MM.1S (cell line): Measurements from ENCODE around the gene RNASE8.

ENCODE experiments used
- DNase-seq: peaks from one replicate; pipeline ENCODE4 v3.0.0-alpha.2; 2015
- H2AFZ ChIP-seq: fragments of 300-600 bp; sonication (generic); 2 replicates; pipeline ENCODE4 v1.6.0; 2016; ENCODE audit warnings: antibody characterized with exemption, low read length
- H3F3A ChIP-seq: fragments of 300-600 bp; sonication (generic); 2 replicates; pipeline ENCODE4 v1.6.1; 2016; ENCODE audit warnings: mild to moderate bottlenecking, antibody characterized with exemption, low read length, moderate library complexity, mixed read lengths; ENCODE audit not compliant: insufficient read depth
- H3K27ac ChIP-seq: fragments of 300-600 bp; sonication (generic); 2 replicates; pipeline ENCODE4 v1.5.1; 2016; ENCODE audit warnings: mild to moderate bottlenecking, low read length
- H3K27me3 ChIP-seq: fragments of 300-600 bp; sonication (generic); replicated peaks from 2 replicates; pipeline ENCODE4 v1.6.0; 2016; ENCODE audit warnings: low read length; ENCODE audit not compliant: insufficient read depth
- H3K36me3 ChIP-seq: fragments of 300-600 bp; sonication (generic); replicated peaks from 2 replicates; pipeline ENCODE4 v1.6.1; 2016; ENCODE audit warnings: mild to moderate bottlenecking, low read length, mixed read lengths; ENCODE audit not compliant: insufficient read depth
- H3K4me1 ChIP-seq: fragments of 300-600 bp; sonication (generic); 2 replicates; pipeline ENCODE4 v1.6.1; 2016; ENCODE audit warnings: low read length, mixed read lengths
- H3K4me2 ChIP-seq: fragments of 300-600 bp; sonication (generic); 2 replicates; pipeline ENCODE4 v1.6.0; 2016; ENCODE audit warnings: low read depth, low read length
- H3K4me3 ChIP-seq: fragments of 300-600 bp; sonication (generic); 2 replicates; pipeline ENCODE4 v1.5.1; 2016; ENCODE audit warnings: low read length, mixed read lengths
- H3K79me2 ChIP-seq: fragments of 300-600 bp; sonication (generic); 2 replicates; pipeline ENCODE4 v1.6.1; 2016; ENCODE audit warnings: mixed run types, low read length, mixed read lengths
- H3K9ac ChIP-seq: fragments of 300-600 bp; sonication (generic); 2 replicates; pipeline ENCODE4 v1.6.1; 2016; ENCODE audit warnings: low read length, mixed read lengths
- H3K9me2 ChIP-seq: fragments of 300-600 bp; sonication (generic); replicated peaks from 2 replicates; pipeline ENCODE4 v1.6.1; 2016; ENCODE audit warnings: mild to moderate bottlenecking, low read length, mixed read lengths; ENCODE audit not compliant: insufficient read depth
- H3K9me3 ChIP-seq: fragments of 300-600 bp; sonication (generic); replicated peaks from 2 replicates; pipeline ENCODE4 v1.6.1; 2016; ENCODE audit warnings: mild to moderate bottlenecking, low read length, mixed read lengths; ENCODE audit not compliant: insufficient read depth
- H4K20me1 ChIP-seq: fragments of 300-600 bp; sonication (generic); 2 replicates; pipeline ENCODE4 v1.6.1; 2016; ENCODE audit warnings: mild to moderate bottlenecking, low read length, moderate library complexity, mixed read lengths; ENCODE audit not compliant: insufficient read depth
- CTCF ChIP-seq: fragments of 300-600 bp; sonication (generic); IDR thresholded peaks from 2 replicates; pipeline ENCODE4 v1.5.1; 2016; ENCODE audit warnings: antibody characterized with exemption, low read length, mixed read lengths
- EZH2 ChIP-seq: fragments of 300-600 bp; sonication (generic); optimal IDR thresholded peaks from 2 replicates; pipeline ENCODE3; 2017; ENCODE audit warnings: low read depth, mild to moderate bottlenecking, antibody characterized with exemption, low read length, mixed read lengths
- EZH2phosphoT487 ChIP-seq: fragments of 300-600 bp; sonication (generic); IDR thresholded peaks from 2 replicates; pipeline ENCODE4 v1.6.1; 2018; ENCODE audit warnings: antibody characterized with exemption, low read length

RNASE8 gene

GRCh38 chr14:21098076-21098891, 40.7 kb downstream of the RNASE8 start, which contains the start of gene ZNF219:
TSS of gene ZNF219 (minus strand) at chr14:21098655. CDS start at chr14:21093591, 5,064 bp downstream.
- peak within 1 kb of the TSS; percentile 64 for H3K4me3 ChIP-seq
- no peaks in the 10 kb centered on the region for H3K27me3 ChIP-seq
- peak within 1 kb of the TSS; percentile 61 for H2AFZ ChIP-seq
- H3F3A ChIP-seq = no peaks in the 10 kb centered on the region
- H4K20me1 ChIP-seq = no peaks in the 10 kb centered on the region
- H3K9me3 ChIP-seq = no peaks in the 10 kb centered on the region
- no peaks in the 10 kb centered on the region for H3K79me2 ChIP-seq
- peak within 1 kb of the TSS; percentile 37; the same call in 1 of the 2 replicates for H3K9ac ChIP-seq
- DNase-seq = no peak
- peak within 1 kb of the TSS; percentile 70; the same call in 1 of the 2 replicates for H3K4me2 ChIP-seq
- H3K36me3 ChIP-seq = no peaks in the 10 kb centered on the region
- H3K9me2 ChIP-seq = no peaks in the 10 kb centered on the region
- H3K4me1 ChIP-seq = peaks cover 13% of the 10 kb centered on the region; the same call in 1 of the 2 replicates
- no peak within 1 kb of the TSS for H3K27ac ChIP-seq
- TF ChIP-seq CTCF (no peak), EZH2 (no peak), EZH2phosphoT487 (no peak)

- no peak for DNase-seq
- Histone ChIP-seq H3F3A (no peaks in the 10 kb centered on the region), H3K9me2 (no peaks in the 10 kb centered on the region), H3K27me3 (no peaks in the 10 kb centered on the region), H3K36me3 (no peaks in the 10 kb centered on the region), H3K79me2 (no peaks in the 10 kb centered on the region), H3K9ac (peak overlapping the region; percentile 37; the same call in 1 of the 2 replicates), H4K20me1 (no peaks in the 10 kb centered on the region), H3K4me3 (peak overlapping the region; percentile 64), H3K4me2 (peak overlapping the region; percentile 70; the same call in 1 of the 2 replicates), H2AFZ (peak overlapping the region; percentile 61), H3K27ac (no peak overlapping the region), H3K4me1 (peaks cover 13% of the 10 kb centered on the region; the same call in 1 of the 2 replicates), H3K9me3 (no peaks in the 10 kb centered on the region)
- no peak for TF ChIP-seq CTCF
- TF ChIP-seq EZH2phosphoT487 = no peak
- no peak for TF ChIP-seq EZH2
Measured at GRCh38 chr14:21098892-21099595, 41.4 kb downstream of the RNASE8 start.

- Histone ChIP-seq H3K9me2 (no peaks in the 10 kb centered on the region), H3K9me3 (no peaks in the 10 kb centered on the region), H3K4me1 (peaks cover 13% of the 10 kb centered on the region; the same call in 1 of the 2 replicates), H3F3A (no peaks in the 10 kb centered on the region; the same call in 1 of the 2 replicates), H2AFZ (no peak overlapping the region), H4K20me1 (no peaks in the 10 kb centered on the region), H3K4me2 (peak overlapping the region; percentile 70; the same call in 1 of the 2 replicates), H3K27ac (no peak overlapping the region), H3K4me3 (0 out of 2 replicates have a peak overlapping the region, but pooled peaks have one; percentile 64), H3K9ac (no peak overlapping the region), H3K27me3 (no peaks in the 10 kb centered on the region), H3K79me2 (no peaks in the 10 kb centered on the region), H3K36me3 (no peaks in the 10 kb centered on the region)
- DNase-seq = no peak
- no peak for TF ChIP-seq EZH2
- TF ChIP-seq EZH2phosphoT487 = no peak
- no peak for TF ChIP-seq CTCF
Measured at GRCh38 chr14:21099596-21099985, 42.0 kb downstream of the RNASE8 start.
